SJSA1 (cell line): ENCODE results near the gene DLX4. TPM values are rescaled to one million over a fixed set of nuclear protein-coding genes. Genes with fewer than 3 reads are reported as not detected.

Experiments used
- DNase-seq, 2 experiments: peaks; one replicate each; pipeline ENCODE4 v3.0.0-alpha.2; 2015 to 2020; ENCODE audit warnings: low spot score in 2 of 2, low read depth in 1 of 2
- H3K27ac ChIP-seq: fragments of 250-450 bp; sonication (Bioruptor Pico); 2 replicates; pipeline ENCODE4 v1.5.1; 2020; ENCODE audit warnings: mild to moderate bottlenecking, moderate library complexity
- H3K27me3 ChIP-seq: fragments of 250-450 bp; sonication (Bioruptor Pico); replicated peaks from 2 replicates; pipeline ENCODE4 v1.5.1; 2020; ENCODE audit warnings: mild to moderate bottlenecking, moderate library complexity
- H3K36me3 ChIP-seq: fragments of 250-450 bp; sonication (Bioruptor Pico); 2 replicates; pipeline ENCODE4 v1.5.1; 2020; ENCODE audit warnings: mild to moderate bottlenecking
- H3K4me1 ChIP-seq: fragments of 250-450 bp; sonication (Bioruptor Pico); replicated peaks from 2 replicates; pipeline ENCODE4 v1.6.1; 2021; ENCODE audit warnings: mild to moderate bottlenecking
- H3K4me3 ChIP-seq: fragments of 250-450 bp; sonication (Bioruptor Pico); 2 replicates; pipeline ENCODE4 v1.5.1; 2020; ENCODE audit warnings: mild to moderate bottlenecking
- H3K9me3 ChIP-seq: fragments of 250-450 bp; sonication (Bioruptor Pico); replicated peaks from 2 replicates; pipeline ENCODE4 v1.5.1; 2020; ENCODE audit warnings: mild to moderate bottlenecking
- total RNA-seq: library from RNA; depleted of rRNA; stranded (reverse); fragments of >200 nt; shearing (Covaris generic); gene quantifications from 2 replicates; pipeline ENCODE4 v1.2.3, GENCODE V29; 2014

The DLX4 gene
- total RNA-seq, 1 experiment from 2014 or later, result not detected

DNA sequence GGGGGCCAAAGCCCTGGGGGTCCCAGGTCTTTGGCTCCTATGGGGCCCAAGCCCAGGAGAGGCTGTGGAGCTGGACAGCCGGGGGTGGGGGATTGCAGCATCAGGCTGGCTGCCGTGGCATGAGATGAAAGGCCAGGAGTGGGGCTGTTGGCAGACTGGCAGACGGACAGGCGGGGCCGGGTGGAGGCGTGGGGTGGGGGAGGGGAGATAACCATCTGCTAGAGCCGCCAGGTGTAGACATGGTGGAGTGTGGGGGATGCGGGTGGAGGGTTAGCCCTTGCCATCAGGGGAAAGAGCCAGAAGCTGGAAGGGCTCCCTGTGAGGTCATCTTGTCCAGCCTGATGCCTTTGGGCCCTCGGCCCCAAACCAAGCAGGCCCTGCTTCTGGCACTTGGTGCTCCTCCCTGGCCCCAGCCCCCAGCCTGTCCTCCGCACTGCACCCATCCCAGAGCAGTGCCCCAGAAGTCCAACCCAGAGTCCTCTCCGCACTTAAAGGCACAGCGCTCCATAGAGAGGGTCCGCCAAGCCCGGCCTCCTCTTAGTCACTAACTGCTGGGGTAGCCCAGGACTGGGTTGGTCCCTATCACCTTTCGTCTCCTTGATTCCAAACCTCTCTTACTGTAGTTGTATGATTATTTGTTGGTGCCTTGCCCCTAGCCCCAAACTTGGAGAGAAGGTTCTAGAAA is 33.3 kb upstream of the DLX4 start:
- H3K27ac ChIP-seq, result no peak overlapping the region
- H3K36me3 ChIP-seq, result no peaks in the 10 kb centered on the region
- no peaks in the 10 kb centered on the region for H3K4me1 ChIP-seq
- DNase-seq, result no peak
- H3K4me3 ChIP-seq, result no peak overlapping the region
- H3K9me3 ChIP-seq, result no peaks in the 10 kb centered on the region
- H3K27me3 ChIP-seq, result peaks cover 89% of the 10 kb centered on the region

DNA sequence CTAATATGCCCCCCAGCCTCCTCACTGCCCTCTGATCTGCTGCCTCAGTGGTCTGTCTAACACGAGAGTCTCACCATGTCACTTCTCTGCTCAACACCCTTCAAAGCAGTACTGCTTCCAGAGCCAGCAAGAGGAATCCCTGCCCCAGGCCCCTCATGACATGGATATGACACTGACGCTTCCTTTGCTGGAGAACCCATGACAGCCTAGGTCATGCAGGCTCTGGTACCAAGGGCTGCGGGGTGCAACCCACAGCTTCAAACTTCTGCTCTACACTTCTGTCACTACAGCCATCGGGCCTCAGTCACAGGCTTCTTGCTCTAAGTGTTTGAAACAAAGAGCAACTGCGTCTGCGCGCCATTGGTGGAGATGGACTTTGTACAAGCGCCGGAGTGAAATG is 32.6 kb upstream of the DLX4 start:
- H3K4me1 ChIP-seq, result no peaks in the 10 kb centered on the region
- no peak for DNase-seq
- no peak overlapping the region for H3K4me3 ChIP-seq
- no peaks in the 10 kb centered on the region for H3K36me3 ChIP-seq
- H3K9me3 ChIP-seq, result no peaks in the 10 kb centered on the region
- no peak overlapping the region for H3K27ac ChIP-seq
- peaks cover 87% of the 10 kb centered on the region for H3K27me3 ChIP-seq

DNA sequence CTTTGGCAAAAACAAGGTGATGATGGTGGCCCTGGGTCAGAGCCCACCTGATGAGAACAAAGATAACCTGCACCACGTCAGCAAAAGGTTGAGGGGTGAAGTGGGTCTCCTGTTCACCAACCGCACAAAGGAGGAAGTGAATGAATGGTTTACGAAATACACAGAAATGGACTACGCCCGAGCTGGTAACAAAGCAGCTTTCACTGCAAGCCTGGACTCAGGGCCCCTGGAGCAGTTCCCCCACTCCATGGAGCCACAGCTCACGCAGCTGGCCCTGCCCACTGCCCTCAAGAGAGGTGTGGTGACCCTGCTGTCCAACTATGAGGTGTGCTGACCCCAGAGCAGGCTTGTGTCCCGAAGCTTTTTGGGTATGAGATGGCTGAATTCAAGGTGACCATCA is 29.7 kb upstream of the DLX4 start:
- Histone ChIP-seq H3K4me3 (no peak overlapping the region), H3K27me3 (peaks cover 85% of the 10 kb centered on the region), H3K27ac (no peak overlapping the region), H3K4me1 (0 out of 2 replicates have a peak, but pooled peaks cover 2% of the 10 kb centered on the region), H3K9me3 (no peaks in the 10 kb centered on the region), H3K36me3 (no peaks in the 10 kb centered on the region)
- DNase-seq, result no peak

DNA sequence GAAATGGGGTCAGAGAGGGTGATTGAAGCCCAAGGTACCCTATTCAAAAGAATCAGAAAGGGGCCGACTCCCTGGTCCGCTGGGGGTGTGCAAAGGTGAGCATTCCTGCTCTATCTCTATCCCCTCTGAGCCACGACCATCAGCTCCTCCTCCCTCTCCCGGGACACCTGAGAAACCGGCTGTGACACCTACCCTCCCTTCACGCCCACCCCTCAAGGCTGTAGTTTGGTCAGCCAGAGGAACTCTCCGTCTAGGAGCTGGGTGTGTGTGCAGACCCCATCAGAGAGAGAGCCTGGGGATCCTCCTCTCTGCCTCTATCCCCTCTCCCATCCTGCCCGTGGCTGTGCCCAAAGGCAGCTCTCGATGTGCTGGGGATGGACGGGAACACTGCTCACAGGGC is 27.6 kb upstream of the DLX4 start:
- DNase-seq, result no peak
- Histone ChIP-seq H3K9me3 (no peaks in the 10 kb centered on the region), H3K27ac (no peak overlapping the region), H3K27me3 (peaks cover 87% of the 10 kb centered on the region), H3K36me3 (no peaks in the 10 kb centered on the region), H3K4me1 (peaks cover 6% of the 10 kb centered on the region; the same call in 1 of the 2 replicates), H3K4me3 (no peak overlapping the region)

DNA sequence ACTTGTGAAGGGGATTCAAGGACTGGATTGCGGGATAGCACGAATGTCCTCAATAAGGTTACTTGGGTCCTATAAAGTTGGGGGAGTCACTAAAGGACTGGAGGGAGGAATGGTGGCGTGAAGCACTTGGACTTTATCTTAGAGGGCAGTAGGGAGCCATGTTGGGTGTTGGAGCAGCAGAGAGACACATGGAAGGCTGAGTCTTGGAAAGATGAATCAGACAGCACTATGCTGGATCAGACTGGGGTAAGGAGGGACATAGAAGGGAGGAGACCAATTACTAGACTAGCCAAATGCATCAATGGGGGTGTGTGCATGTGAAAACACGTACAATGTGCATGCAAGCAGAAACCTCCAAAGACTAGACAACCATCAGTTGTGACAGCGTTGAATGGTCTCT is 26.0 kb upstream of the DLX4 start:
- Histone ChIP-seq H3K4me3 (no peak overlapping the region), H3K27me3 (peaks cover 86% of the 10 kb centered on the region), H3K4me1 (peaks cover 6% of the 10 kb centered on the region; the same call in 1 of the 2 replicates), H3K9me3 (no peaks in the 10 kb centered on the region), H3K27ac (no peak overlapping the region), H3K36me3 (no peaks in the 10 kb centered on the region)
- DNase-seq, result no peak

DNA sequence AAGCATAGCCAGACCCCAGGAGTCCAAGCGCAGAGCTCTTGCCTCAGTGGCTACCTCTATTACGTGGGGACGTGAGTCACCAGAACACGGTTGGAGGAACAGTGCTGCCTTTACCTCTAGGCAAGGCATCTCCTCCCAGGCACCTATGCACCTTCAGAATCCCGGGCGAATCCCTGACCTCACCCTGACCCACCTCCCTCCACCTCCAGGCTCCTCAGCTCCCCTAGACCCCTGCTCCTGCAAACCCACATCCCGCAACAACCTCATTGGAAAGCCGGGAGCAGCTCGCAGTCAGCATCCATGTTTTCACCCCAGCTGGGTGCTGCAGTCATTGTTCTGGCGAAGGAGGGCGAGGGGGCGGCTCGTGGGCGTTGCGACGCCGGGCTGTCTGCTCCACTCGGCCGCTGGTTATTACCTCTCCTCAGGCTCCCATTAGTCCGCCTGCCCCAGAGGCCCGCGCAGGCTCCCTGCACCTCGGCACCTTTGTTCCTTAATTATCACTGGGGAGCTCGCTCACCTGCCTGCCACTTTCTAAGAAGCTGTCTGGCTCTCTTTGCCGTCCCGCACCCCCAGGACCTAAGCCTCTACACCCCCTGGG is 24.6 kb upstream of the DLX4 start:
- Histone ChIP-seq H3K4me3 (no peak overlapping the region), H3K4me1 (peaks cover 6% of the 10 kb centered on the region; the same call in 1 of the 2 replicates), H3K27ac (no peak overlapping the region), H3K27me3 (peaks cover 86% of the 10 kb centered on the region), H3K36me3 (no peaks in the 10 kb centered on the region), H3K9me3 (no peaks in the 10 kb centered on the region)
- DNase-seq, result no peak

DNA sequence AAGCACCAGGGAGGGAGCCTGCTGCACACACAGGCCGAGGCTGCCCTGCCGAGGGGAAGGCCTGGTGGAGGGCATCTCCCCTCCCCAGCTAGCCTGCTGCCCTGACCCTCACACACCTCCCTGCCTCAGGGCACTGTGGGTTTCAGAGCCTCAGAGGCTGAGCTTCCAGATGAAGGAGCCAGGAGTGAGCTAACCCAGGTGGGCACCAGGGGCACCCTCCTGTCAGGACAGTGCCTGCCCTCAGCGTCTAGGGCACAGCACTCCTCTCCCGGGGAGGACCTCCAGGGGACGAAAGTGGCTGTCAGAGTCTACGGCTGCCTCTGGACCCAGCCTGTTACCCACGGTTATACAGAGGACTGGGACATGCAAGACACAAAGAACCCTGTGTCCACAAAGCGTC is 22.8 kb upstream of the DLX4 start:
- no peaks in the 10 kb centered on the region for H3K36me3 ChIP-seq
- no peak overlapping the region for H3K4me3 ChIP-seq
- no peak for DNase-seq
- no peaks in the 10 kb centered on the region for H3K9me3 ChIP-seq
- H3K27me3 ChIP-seq, result peaks cover 89% of the 10 kb centered on the region
- H3K4me1 ChIP-seq, result peaks cover 6% of the 10 kb centered on the region; the same call in 1 of the 2 replicates
- H3K27ac ChIP-seq, result no peak overlapping the region

- H3K4me3 ChIP-seq, result no peak overlapping the region
- no peaks in the 10 kb centered on the region for H3K36me3 ChIP-seq
- DNase-seq, result no peak
- H3K4me1 ChIP-seq, result peaks cover 6% of the 10 kb centered on the region; the same call in 1 of the 2 replicates
- H3K27me3 ChIP-seq, result peaks cover 90% of the 10 kb centered on the region
- H3K27ac ChIP-seq, result no peak overlapping the region
- H3K9me3 ChIP-seq, result no peaks in the 10 kb centered on the region
Measured at GRCh38 chr17:49946964-49947584, 21.9 kb upstream of the DLX4 start.

- H3K4me1 ChIP-seq, result peaks cover 11% of the 10 kb centered on the region
- no peaks in the 10 kb centered on the region for H3K9me3 ChIP-seq
- H3K27ac ChIP-seq, result no peak overlapping the region
- no peak overlapping the region for H3K4me3 ChIP-seq
- DNase-seq, result no peak
- no peaks in the 10 kb centered on the region for H3K36me3 ChIP-seq
- H3K27me3 ChIP-seq, result peaks cover 78% of the 10 kb centered on the region
Measured at GRCh38 chr17:49949634-49950033, 19.4 kb upstream of the DLX4 start.

DNA sequence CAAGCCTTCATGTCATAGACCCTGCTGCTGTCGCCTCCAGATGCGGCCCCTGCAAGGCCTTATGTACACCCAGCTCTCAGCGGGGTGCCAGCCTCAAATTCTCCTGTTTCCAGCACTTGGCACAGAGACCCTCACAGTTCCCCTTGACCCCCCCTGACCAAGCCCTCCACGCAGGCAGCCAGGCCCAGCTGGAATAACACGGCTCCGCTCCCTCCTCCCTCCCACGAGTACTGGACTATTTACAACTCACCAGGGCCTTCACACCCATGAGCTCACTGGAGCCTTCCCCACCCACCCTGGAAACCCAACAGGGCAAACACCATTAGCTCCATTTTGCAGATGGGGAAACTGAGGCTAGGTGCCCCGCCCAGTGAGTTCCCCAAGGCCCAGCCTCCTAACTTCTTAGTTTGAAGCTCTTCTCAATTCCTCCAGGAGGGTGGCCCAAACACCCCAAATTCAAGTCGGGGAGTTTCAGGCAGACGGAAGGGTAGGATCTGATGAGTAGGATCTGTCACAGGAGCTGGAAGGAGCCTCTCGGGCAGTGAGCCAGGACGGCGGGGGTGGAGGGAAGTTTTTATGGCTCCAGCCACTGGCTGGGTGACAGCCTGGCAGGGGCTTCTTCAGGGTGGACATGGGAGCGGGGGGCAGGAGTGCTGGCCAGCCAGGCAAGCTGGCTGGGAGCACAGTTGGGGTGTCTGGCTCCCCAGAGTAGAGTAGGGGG is 17.5 kb upstream of the DLX4 start:
- DNase-seq, result no peak
- H3K27me3 ChIP-seq, result peaks cover 66% of the 10 kb centered on the region
- no peak overlapping the region for H3K4me3 ChIP-seq
- no peaks in the 10 kb centered on the region for H3K36me3 ChIP-seq
- peaks cover 11% of the 10 kb centered on the region for H3K4me1 ChIP-seq
- H3K9me3 ChIP-seq, result no peaks in the 10 kb centered on the region
- no peak overlapping the region for H3K27ac ChIP-seq

- peaks cover 71% of the 10 kb centered on the region for H3K27me3 ChIP-seq
- no peaks in the 10 kb centered on the region for H3K9me3 ChIP-seq
- DNase-seq, result peak; percentile 51 to 84
- H3K36me3 ChIP-seq, result no peaks in the 10 kb centered on the region
- H3K4me1 ChIP-seq, result peaks cover 11% of the 10 kb centered on the region
- H3K4me3 ChIP-seq, result no peak overlapping the region
- no peak overlapping the region for H3K27ac ChIP-seq
Measured at GRCh38 chr17:49952209-49952911, 16.6 kb upstream of the DLX4 start.

DNA sequence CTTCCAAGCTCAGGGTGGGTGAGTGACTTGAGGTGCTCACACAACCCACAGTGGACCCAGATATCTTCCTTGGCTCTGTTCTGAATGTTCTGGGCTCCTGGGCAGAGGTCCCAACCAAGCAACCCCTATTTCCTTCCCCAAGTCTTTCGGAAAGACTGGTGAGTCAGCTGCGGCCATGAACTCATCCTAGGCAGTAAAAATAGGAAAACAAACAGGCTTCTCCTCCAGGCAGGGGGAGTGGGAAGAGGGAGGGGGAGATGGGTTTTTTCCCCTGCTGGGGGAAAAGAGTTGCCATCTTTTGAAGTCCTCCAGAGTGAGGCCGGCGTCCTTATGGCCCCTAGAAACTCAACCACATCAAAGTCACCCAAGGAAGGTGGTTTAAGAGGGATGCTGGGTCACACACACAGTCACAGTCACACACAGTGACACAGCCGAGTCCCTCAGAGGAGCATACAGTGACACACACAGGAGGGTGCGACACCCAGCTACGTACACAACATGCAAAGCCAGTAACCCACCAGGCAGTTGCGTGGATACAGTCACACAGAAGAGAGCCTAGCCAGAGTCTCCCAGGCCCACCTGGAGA is 16.0 kb upstream of the DLX4 start:
- peaks cover 68% of the 10 kb centered on the region for H3K27me3 ChIP-seq
- no peak overlapping the region for H3K27ac ChIP-seq
- no peaks in the 10 kb centered on the region for H3K9me3 ChIP-seq
- peaks cover 11% of the 10 kb centered on the region for H3K4me1 ChIP-seq
- H3K36me3 ChIP-seq, result no peaks in the 10 kb centered on the region
- DNase-seq, result no peak
- H3K4me3 ChIP-seq, result no peak overlapping the region

DNA sequence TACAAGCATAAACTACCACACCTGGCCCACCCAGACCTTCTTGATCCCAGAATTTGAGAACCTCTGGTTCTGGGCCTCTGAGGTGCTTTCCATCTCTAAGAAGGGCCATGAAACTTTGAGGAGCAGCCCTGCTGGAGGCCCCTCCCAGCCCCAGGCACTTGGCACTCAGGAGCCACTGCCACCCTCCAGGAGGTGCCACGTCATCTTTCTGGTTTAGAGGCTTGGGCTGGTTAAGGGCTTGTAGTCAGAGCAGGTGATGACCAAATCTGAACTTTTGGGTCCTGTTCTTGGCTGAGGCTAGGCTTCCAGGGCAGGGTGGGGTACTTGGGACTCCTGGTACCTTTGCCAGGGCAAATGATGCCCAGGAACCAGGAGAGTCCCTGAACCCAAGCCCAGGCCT is 13.8 kb upstream of the DLX4 start:
- Histone ChIP-seq H3K27ac (no peak overlapping the region), H3K4me1 (peaks cover 11% of the 10 kb centered on the region), H3K27me3 (peaks cover 49% of the 10 kb centered on the region), H3K36me3 (no peaks in the 10 kb centered on the region), H3K4me3 (no peak overlapping the region), H3K9me3 (no peaks in the 10 kb centered on the region)
- no peak for DNase-seq
